Mucosa of descending colon (tissue), 3 donors: ENCODE results near the gene CCDC12. TPM values are rescaled to one million over a fixed set of nuclear protein-coding genes. Genes with fewer than 3 reads are reported as not detected.

Experiments used
- ATAC-seq: fragments of 200-7000 bp; cut with Tn5 transposase; one replicate; pipeline ENCODE4 v1.9.1; 2020; ENCODE audit warnings: mild to moderate bottlenecking, moderate library complexity
- DNase-seq, 3 donors: peaks; one replicate each; pipeline ENCODE4 v3.0.0-alpha.2; 2020
- H3K36me3 ChIP-seq: fragments of 200-600 bp; one replicate; pipeline ENCODE4 v1.8.0; 2021; ENCODE audit warnings: low read depth, mild to moderate bottlenecking
- H3K4me1 ChIP-seq: fragments of 200-600 bp; one replicate; pipeline ENCODE4 v1.8.0; 2021; ENCODE audit warnings: low read depth, mild to moderate bottlenecking
- H3K4me3 ChIP-seq: fragments of 200-600 bp; one replicate; pipeline ENCODE4 v1.8.0; 2021; ENCODE audit warnings: mild to moderate bottlenecking
- H3K9me3 ChIP-seq: fragments of 200-600 bp; one replicate; pipeline ENCODE4 v1.8.0; 2021; ENCODE audit warnings: mild to moderate bottlenecking
- intact Hi-C, 2 donors: fragments of 100-400 bp; cut with DNase I in 1 of 2; cut with micrococcal nuclease in 1 of 2; formaldehyde crosslinking; loops; one replicate each; pipeline versions ENCODE4 v1.11.0 to v1.11.1; 2022; cut with DNase I, micrococcal nuclease
- total RNA-seq, 3 donors: library from RNA; stranded (reverse); fragmentation: NEBNext Ultra II Directional in 2 of 3; extraction: Animal tissue kit (Norgen Biotek cat#: 25700) in 2 of 3; gene quantifications; one replicate each; pipeline versions ENCODE4 v1.2.1 to v1.2.4, GENCODE V29; 2021 to 2023
- TF ChIP-seq, protein P1 (sequence below): fragments of 200-600 bp; IDR thresholded peaks from one replicate; pipeline ENCODE4 v1.8.0; 2022; ENCODE audit warnings: antibody characterized with exemption, mild to moderate bottlenecking
- donor health status: DM: no; HTN: no; CAD: no; lungs with moderate emphysema.
- donor health status: DM: no; HTN: no; CAD: no.
- donor health status: DM: no; HTN: yes; CAD: no.

CCDC12 gene
- total RNA-seq, 3 donors from 2014 or later: 40.7 to 59.2 (median 45.0) TPM

DNA sequence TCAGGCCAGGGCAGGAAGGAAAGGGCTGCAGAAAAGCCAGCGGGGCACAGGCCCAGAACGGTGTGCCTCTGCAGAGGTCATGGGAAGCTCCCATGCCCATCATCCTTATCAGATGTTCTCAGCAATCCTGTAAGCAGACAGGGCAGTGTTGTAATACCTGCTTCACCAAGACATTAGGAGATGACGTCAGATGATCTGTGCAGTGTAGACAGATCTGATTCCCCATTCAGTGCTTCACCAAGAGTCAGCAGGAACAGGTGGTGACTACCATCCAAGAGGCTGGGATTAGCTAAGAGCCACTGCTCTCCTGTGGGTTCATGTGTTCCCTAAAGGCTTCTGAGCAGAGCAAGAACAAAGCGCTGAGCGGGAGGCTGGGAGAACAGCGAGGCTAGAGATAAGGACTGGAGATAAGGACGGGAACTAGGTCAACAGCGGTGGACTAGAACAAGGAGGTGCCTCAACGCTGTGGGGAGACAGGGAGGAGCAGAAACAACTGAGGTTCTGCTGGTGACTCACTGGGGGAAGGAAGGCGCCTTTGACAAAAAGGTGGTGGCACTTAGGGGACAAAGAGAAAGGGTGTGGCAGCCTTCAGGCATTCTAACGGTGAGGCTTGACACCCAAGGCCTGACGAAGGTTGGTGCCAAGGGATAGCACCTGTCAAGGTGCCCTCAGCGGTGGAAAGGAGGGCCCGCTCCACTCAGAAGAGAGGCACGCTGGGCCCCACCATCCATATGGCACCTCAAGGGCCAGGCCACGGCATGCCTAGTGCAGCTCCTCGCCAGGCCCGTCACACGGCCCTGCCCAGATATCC lies 28.4 kb downstream of the CCDC12 start:
- DNase-seq: peak; percentile 79 to 85 (median 80)
- peaks cover 75% of the 10 kb centered on the region for H3K4me1 ChIP-seq
- TF ChIP-seq, protein P1, sequence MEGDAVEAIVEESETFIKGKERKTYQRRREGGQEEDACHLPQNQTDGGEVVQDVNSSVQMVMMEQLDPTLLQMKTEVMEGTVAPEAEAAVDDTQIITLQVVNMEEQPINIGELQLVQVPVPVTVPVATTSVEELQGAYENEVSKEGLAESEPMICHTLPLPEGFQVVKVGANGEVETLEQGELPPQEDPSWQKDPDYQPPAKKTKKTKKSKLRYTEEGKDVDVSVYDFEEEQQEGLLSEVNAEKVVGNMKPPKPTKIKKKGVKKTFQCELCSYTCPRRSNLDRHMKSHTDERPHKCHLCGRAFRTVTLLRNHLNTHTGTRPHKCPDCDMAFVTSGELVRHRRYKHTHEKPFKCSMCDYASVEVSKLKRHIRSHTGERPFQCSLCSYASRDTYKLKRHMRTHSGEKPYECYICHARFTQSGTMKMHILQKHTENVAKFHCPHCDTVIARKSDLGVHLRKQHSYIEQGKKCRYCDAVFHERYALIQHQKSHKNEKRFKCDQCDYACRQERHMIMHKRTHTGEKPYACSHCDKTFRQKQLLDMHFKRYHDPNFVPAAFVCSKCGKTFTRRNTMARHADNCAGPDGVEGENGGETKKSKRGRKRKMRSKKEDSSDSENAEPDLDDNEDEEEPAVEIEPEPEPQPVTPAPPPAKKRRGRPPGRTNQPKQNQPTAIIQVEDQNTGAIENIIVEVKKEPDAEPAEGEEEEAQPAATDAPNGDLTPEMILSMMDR: no peak

DNA sequence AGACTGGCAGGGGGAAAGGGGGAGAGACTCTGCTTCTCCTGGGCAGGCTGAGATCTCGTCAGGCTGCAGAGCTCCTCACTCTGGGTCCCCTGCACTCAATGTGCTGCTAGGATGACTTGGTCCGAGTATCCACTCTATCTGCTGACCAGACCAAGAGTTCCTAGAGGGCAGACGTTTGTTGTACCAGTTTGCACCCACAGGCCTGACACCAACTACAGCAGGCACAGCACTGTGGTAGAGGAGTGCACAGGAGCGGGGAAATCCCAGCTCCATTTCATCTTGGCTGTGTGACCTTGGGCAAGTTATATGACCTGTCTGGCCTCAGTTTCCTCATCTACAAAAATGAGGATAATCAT lies 29.0 kb downstream of the CCDC12 start:
- TF ChIP-seq, protein P1: no peak
- Histone ChIP-seq H3K36me3 (no peaks in the 10 kb centered on the region), H3K9me3 (no peaks in the 10 kb centered on the region), H3K4me1 (peaks cover 82% of the 10 kb centered on the region), H3K4me3 (no peak overlapping the region)
- ATAC-seq (no peak), DNase-seq (no peak)
- intact Hi-C loops: no loop called here

More for the DNA sequence above, 28.4 kb downstream of the CCDC12 start:
- H3K36me3 ChIP-seq: no peaks in the 10 kb centered on the region
- H3K9me3 ChIP-seq: no peaks in the 10 kb centered on the region
- no peak overlapping the region for H3K4me3 ChIP-seq
- intact Hi-C loops: no loop called here
- peak; percentile 82 for ATAC-seq

DNA sequence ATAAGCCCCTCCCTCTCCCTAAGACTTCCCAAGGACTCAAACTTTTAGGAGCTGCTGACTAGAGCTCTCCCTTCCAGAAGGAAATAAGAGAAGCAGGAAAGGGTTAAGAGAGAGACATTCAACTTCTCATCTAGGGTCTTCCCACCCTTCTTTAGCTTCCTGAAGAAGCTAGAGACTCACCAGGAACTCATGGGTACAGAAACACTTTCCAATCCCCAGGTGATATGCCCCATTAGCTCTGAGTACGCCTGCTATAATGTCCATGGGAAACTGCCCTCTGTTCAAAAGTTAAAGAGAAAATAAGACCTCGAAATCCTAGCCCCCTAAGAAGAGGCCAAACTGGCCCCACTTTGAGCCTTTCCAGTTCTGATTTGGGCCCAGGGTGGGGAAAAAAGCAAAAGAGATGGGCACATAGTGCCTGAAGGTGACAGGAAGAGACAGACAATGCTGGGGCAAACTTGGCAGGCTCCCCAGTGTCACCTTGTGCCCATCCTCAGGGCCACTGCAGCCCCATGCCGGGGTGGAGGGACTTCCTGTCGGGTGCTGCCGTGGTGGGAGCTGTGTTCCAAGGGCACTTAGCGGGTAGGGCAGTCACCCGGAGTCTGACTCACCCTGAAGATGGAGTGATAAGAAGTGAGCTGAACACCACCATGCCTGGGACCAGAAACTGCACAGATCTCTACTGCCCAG lies 29.5 kb downstream of the CCDC12 start:
- intact Hi-C loops: no loop called here

DNA sequence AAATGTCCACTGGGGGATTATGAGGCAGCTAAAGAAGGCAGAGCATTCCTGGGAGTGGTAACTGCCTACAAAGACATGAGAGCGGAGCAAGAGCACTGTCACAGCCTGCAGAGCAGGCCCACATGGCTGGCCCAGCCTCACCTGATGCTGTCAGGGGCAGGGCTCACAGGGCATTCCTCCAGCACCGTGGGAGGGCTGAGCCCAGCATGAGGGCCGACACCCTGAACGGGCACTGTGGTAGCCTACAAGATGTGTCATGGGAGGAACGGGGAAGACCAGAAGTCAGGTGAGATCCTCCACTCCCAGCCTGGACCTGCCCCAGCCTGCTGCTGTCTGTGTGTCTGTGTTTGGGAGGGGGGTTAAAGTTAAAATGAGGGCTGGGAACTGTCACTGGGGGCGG lies 30.1 kb downstream of the CCDC12 start:
- ATAC-seq: peak; percentile 29

More for the DNA sequence above, 29.5 kb downstream of the CCDC12 start:
- ATAC-seq (peak; percentile 33), DNase-seq (peak; percentile 49 to 84 (median 73))
- H3K4me1 ChIP-seq: peaks cover 85% of the 10 kb centered on the region
- H3K4me3 ChIP-seq: no peak overlapping the region
- no peaks in the 10 kb centered on the region for H3K36me3 ChIP-seq
- H3K9me3 ChIP-seq: no peaks in the 10 kb centered on the region
- TF ChIP-seq, protein P1: no peak

DNA sequence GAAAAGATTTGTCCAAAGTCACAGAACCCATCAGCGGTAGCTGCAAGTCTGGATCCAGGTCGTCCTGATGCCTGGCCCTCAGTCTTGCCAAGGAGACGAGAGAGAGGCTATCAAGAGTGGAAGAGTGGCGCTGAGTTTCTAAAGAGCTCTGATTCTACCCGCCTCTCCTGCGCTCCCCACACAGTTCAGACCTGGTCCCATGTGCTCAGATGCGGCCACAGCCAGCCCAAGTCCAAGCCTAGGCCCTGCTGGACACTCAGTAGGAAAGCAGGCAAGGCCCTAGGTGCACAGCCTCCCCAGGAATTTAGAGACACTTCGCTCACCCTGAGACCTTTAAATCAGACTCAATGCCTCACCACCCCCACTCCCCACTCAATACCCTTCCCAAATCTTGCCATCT lies 32.4 kb downstream of the CCDC12 start:
- TF ChIP-seq, protein P1: no peak
- DNase-seq (peak in 2 of 3 donors; percentile 42 to 51), ATAC-seq (no peak)
- Histone ChIP-seq H3K36me3 (no peaks in the 10 kb centered on the region), H3K9me3 (no peaks in the 10 kb centered on the region), H3K4me3 (no peak overlapping the region), H3K4me1 (peaks cover 70% of the 10 kb centered on the region)
- intact Hi-C loops: no loop called here

More for the DNA sequence above, 30.1 kb downstream of the CCDC12 start:
- DNase-seq: peak; percentile 50 to 76 (median 71)
- Histone ChIP-seq H3K36me3 (no peaks in the 10 kb centered on the region), H3K9me3 (no peaks in the 10 kb centered on the region), H3K4me1 (peaks cover 91% of the 10 kb centered on the region), H3K4me3 (no peak overlapping the region)
- intact Hi-C loops: no loop called here
- TF ChIP-seq, protein P1: no peak
